GM12865 (cell line): ENCODE measurements around the gene TMEM217.
A peak's percentile ranks its signal among the peaks of the same experiment; 100 is the strongest.
"Not testable (repeated sequence)": the region's sequence is repeated elsewhere in the genome, so short reads cannot be mapped to it uniquely, and the experiment has no call there.

ENCODE experiments used
- DNase-seq: peaks from one replicate; pipeline ENCODE4 v3.0.0; 2010; ENCODE audit warnings: low read depth
- H3K4me3 ChIP-seq: 2 replicates; pipeline ENCODE4 v1.5.1; 2011; ENCODE audit warnings: mild to moderate bottlenecking, low read depth, low read length, control low read depth
- TF ChIP-seq, protein P1 (sequence below): IDR thresholded peaks from 2 replicates; pipeline ENCODE4 v1.5.1; 2011; ENCODE audit warnings: low read length, control low read depth, low read depth, inconsistent platforms; ENCODE audit not compliant: insufficient read depth; ENCODE audit errors: missing control alignments

TMEM217 gene

DNA sequence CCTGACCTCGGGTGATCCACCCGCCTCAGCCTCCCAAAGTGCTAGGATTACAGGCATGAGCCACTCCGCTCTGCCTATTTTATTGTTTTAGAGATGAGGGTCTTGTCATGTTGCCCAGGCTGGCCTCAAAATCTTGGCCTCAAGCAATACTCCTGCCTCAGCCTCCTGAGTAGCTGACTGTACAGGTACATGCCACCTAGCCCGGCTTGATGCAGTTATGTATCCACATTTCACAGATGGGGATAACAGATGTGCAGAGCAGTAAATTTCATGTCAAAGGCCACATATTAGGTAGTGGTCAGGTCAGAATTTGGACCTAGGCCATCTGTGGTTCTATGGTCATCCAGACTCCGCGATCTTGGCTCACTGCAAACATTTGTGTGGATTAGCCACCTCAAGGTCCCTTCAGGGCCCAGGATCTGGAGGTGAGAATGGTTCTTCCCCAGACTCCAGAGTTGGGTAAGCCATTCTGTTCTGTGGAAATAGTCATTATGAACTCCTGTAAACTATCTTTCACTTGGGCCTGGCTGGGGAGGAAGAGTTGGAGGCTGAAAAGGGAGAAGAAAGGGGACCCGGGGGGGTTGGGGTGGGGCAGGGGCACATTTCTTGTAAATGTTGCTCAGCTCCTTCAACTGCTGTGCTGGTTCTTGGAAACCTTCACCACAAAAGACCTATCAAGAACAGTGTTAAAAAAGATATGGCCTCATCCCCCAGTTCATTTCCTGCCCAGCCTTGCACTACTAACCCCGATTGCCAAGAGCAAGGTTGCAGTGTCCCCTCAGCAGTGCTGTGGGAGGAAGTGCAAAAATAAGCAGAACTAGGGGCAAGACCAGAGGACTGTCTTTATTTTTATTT lies 75.0 kb downstream of the TMEM217 start:
- TF ChIP-seq, protein P1, sequence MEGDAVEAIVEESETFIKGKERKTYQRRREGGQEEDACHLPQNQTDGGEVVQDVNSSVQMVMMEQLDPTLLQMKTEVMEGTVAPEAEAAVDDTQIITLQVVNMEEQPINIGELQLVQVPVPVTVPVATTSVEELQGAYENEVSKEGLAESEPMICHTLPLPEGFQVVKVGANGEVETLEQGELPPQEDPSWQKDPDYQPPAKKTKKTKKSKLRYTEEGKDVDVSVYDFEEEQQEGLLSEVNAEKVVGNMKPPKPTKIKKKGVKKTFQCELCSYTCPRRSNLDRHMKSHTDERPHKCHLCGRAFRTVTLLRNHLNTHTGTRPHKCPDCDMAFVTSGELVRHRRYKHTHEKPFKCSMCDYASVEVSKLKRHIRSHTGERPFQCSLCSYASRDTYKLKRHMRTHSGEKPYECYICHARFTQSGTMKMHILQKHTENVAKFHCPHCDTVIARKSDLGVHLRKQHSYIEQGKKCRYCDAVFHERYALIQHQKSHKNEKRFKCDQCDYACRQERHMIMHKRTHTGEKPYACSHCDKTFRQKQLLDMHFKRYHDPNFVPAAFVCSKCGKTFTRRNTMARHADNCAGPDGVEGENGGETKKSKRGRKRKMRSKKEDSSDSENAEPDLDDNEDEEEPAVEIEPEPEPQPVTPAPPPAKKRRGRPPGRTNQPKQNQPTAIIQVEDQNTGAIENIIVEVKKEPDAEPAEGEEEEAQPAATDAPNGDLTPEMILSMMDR: no peak
- DNase-seq: peak; percentile 65
- H3K4me3 ChIP-seq: no peak overlapping the region

DNA sequence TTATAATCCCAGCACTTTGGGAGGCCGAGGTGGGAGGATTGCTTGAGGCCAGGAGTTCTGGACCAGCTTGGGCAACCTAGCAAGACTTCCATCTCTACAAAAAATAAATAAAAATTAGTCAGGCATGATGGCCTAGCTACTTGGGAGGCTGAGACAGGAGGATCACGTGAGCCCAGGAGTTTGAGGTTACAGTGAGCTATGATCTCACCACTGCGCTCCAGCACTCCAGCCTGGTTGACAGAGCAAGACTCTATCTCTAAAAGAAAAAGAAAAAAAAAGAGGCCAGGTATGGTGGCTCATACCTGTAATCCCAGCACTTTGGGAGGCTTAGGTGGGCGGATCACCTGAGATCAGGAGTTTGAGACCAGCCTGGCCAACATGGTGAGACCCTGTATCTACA lies 77.3 kb downstream of the TMEM217 start:
- DNase-seq, H3K4me3 ChIP-seq: not testable (repeated sequence)

DNA sequence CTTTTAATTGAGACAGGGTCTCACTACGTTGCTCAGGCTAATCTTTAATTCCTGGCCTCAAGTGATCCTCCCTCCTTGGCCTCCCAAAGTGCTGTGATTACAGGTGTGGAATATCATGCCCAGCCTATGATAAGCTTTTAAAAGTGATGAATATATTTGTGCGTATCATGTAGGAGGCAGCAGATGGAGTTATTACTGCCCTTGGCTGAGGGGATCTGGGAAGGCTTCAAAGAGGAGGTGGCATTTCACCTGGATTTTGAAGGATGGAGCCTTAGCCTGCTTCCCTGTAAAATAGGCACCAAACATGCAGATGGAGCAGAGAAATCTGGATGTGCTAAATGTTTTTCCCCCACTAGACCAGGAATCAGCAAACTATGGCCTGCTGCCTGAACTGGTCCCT lies 77.9 kb downstream of the TMEM217 start:
- no peak overlapping the region for H3K4me3 ChIP-seq
- TF ChIP-seq, protein P1: no peak
- DNase-seq: no peak

DNA sequence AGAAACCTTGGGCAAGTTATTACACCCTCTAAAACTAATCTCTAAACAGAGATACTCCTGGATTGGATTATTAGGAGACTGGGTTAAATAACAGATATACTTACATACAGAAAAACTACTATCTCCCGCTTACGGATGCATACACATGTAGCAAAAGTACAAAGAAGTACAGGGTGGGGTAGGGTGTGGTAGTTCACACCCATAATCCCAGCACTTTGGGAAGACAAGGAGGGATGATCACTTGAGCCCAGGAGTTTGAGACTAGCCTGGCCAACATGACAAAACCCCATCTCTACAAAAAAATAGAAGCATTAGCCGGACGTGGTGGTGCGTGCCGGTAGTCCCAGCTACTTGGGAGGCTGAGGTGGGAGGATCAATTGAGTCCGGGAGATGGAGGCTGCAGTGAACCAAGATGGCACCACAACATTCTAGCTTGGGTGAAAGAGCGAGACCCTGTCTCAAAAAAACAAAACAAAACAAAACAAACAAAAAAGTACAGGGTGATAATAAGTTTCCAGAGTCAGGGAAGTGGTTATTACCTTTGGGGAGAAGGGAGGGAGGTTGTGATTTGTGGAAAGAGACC lies 79.9 kb downstream of the TMEM217 start:
- H3K4me3 ChIP-seq: no peak overlapping the region
- no peak for DNase-seq
- TF ChIP-seq, protein P1: no peak

DNA sequence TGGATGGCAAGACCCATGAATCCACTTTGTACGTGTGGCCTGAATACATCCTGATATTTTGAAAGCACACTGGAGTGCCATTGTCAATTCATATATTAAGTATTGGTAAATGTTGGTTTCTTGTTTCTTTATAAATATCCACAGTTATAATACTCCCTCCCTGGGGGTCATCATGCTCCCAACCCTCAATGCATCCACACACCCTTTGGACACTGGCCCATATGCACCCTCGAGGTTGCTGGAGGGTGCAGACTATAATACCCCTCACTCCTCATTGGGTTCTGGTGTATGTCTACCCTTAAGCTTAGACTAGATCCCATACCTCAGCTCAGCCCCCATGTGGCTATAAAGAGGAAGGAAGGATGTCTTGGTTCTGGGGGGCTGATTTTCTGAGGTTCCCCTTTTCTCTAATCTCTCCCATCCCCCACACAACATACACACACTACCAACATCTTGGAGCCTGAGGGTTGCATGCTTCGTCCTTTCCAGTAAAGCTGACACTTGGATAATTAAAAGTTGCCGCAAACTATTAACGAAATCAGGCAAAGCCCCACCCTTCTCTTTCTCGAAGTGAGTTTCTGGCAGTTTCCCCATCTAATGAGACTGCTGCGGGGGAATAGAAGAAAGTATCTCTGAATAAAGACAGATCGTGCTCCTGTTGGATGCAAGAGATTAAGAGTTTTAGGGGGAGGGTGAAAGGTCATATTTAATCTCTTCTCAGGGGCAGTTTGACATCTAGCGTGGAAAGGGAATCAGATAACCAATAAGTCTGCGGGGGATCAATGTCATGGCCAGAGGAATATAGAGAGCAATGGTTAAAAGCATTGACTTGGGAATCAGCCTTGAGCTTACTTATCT lies 80.6 kb downstream of the TMEM217 start:
- H3K4me3 ChIP-seq: no peak overlapping the region
- no peak for DNase-seq
- TF ChIP-seq, protein P1: no peak

GRCh38 chr6:37176268-37177076 lies 81.5 kb downstream of the TMEM217 start:
- DNase-seq: no peak
- no peak overlapping the region for H3K4me3 ChIP-seq
- TF ChIP-seq, protein P1: no peak
